ENCODE results near the gene CLDN5.

Gene CLDN5

GRCh38 chr22:19522881-19523239 is 1.4 kb downstream of the CLDN5 start:
- WGBS (ENCODE audit: insufficient coverage, insufficient read length): no CpG with 5 or more reads among the region's 9 CpGs
- Histone ChIP-seq H3K9me3 (ENCODE audit: control insufficient read depth, insufficient read depth, low read length) (no peaks in the 10 kb centered on the region), H3K36me3 (ENCODE audit: control insufficient read depth, insufficient read depth, low read length) (no peaks in the 10 kb centered on the region), H3K27ac (ENCODE audit: low read length) (no peak overlapping the region), H3K4me3 (ENCODE audit: low read length) (no peak overlapping the region), H3K27me3 (ENCODE audit: control insufficient read depth, insufficient read depth, low read length) (peaks cover 2% of the 10 kb centered on the region; the same call in 1 of the 2 replicates), H3K4me1 (ENCODE audit: control insufficient read depth, insufficient read depth, low read length) (peaks cover 7% of the 10 kb centered on the region; the same call in 1 of the 2 replicates)
- DNase-seq (ENCODE audit: low read depth, low spot score): no peak

GRCh38 chr22:19522190-19522880 is 1.9 kb downstream of the CLDN5 start:
- H3K27me3 ChIP-seq (ENCODE audit: control insufficient read depth, insufficient read depth, low read length): peaks cover 2% of the 10 kb centered on the region; the same call in 1 of the 2 replicates
- no CpG with 5 or more reads among the region's 16 CpGs for WGBS (ENCODE audit: insufficient coverage, insufficient read length)

DNA sequence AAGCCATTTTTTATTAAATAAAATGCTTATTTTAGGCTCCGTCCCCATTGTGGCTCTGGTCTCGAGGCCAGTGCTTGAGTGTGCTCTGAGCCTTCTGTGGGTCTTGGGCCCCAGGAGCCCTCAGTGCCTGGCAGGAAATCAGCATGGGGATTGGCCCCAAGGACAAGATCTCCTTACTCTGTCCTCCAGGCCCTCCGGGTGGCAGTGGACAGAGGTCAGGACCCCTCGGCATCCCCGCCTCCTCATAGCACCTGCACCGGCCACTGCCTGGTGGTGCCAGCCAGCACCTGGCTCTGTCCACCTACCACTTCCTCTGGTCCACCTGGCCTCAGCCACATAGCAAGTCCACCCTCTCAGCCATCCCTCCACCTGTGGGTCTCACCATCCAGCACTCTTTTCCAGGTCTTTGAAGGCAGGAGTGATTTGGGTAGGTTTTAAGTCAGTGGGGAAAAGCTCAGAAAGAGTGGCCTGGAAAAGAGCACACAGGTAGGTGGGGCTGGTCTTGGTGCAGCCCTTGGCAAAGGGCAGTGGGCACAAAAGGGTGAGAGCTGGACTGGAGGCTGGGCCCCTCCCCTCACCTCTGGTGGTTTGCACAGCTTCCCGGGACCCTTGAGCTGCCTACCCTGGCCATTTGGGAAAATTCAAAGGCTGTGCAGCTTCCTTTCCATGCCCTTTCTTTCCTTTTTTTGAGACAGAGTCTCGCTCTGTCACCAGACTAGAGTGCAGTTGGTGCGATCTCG is 3.5 kb downstream of the CLDN5 start:
- WGBS (ENCODE audit: insufficient coverage, insufficient read length): no CpG with 5 or more reads among the region's 10 CpGs
- Histone ChIP-seq H3K4me1 (ENCODE audit: control insufficient read depth, insufficient read depth, low read length) (peaks cover 7% of the 10 kb centered on the region; the same call in 1 of the 2 replicates), H3K27me3 (ENCODE audit: control insufficient read depth, insufficient read depth, low read length) (peaks cover 2% of the 10 kb centered on the region; the same call in 1 of the 2 replicates), H3K9me3 (ENCODE audit: control insufficient read depth, insufficient read depth, low read length) (no peaks in the 10 kb centered on the region), H3K36me3 (ENCODE audit: control insufficient read depth, insufficient read depth, low read length) (peaks cover 11% of the 10 kb centered on the region), H3K27ac (ENCODE audit: low read length) (no peak overlapping the region), H3K4me3 (ENCODE audit: low read length) (no peak overlapping the region)
- no peak for DNase-seq (ENCODE audit: low read depth, low spot score)

More at GRCh38 chr22:19522190-19522880, 1.9 kb downstream of the CLDN5 start:
- Histone ChIP-seq H3K4me3 (ENCODE audit: low read length) (no peak overlapping the region), H3K27ac (ENCODE audit: low read length) (no peak overlapping the region), H3K9me3 (ENCODE audit: control insufficient read depth, insufficient read depth, low read length) (no peaks in the 10 kb centered on the region), H3K36me3 (ENCODE audit: control insufficient read depth, insufficient read depth, low read length) (0 out of 2 replicates have a peak, but pooled peaks cover 2% of the 10 kb centered on the region), H3K4me1 (ENCODE audit: control insufficient read depth, insufficient read depth, low read length) (peaks cover 7% of the 10 kb centered on the region; the same call in 1 of the 2 replicates)
- DNase-seq (ENCODE audit: low read depth, low spot score): no peak

GRCh38 chr22:19520007-19520406 is 4.2 kb downstream of the CLDN5 start:
- WGBS (ENCODE audit: insufficient coverage, insufficient read length): no CpG with 5 or more reads among the region's 6 CpGs
- H3K27ac ChIP-seq (ENCODE audit: low read length): no peak overlapping the region

GRCh38 chr22:19519041-19519926 is 4.9 kb downstream of the CLDN5 start:
- peaks cover 2% of the 10 kb centered on the region; the same call in 1 of the 2 replicates for H3K27me3 ChIP-seq (ENCODE audit: control insufficient read depth, insufficient read depth, low read length)
- H3K27ac ChIP-seq (ENCODE audit: low read length): no peak overlapping the region
- no peak overlapping the region for H3K4me3 ChIP-seq (ENCODE audit: low read length)
- peaks cover 9% of the 10 kb centered on the region; the same call in 1 of the 2 replicates for H3K4me1 ChIP-seq (ENCODE audit: control insufficient read depth, insufficient read depth, low read length)
- H3K9me3 ChIP-seq (ENCODE audit: control insufficient read depth, insufficient read depth, low read length): no peaks in the 10 kb centered on the region
- WGBS (ENCODE audit: insufficient coverage, insufficient read length): no CpG with 5 or more reads among the region's 17 CpGs
- no peak for DNase-seq (ENCODE audit: low read depth, low spot score)
- H3K36me3 ChIP-seq (ENCODE audit: control insufficient read depth, insufficient read depth, low read length): peaks cover 14% of the 10 kb centered on the region

More at GRCh38 chr22:19520007-19520406, 4.2 kb downstream of the CLDN5 start:
- peaks cover 7% of the 10 kb centered on the region; the same call in 1 of the 2 replicates for H3K4me1 ChIP-seq (ENCODE audit: control insufficient read depth, insufficient read depth, low read length)
- H3K4me3 ChIP-seq (ENCODE audit: low read length): no peak overlapping the region
- no peaks in the 10 kb centered on the region for H3K9me3 ChIP-seq (ENCODE audit: control insufficient read depth, insufficient read depth, low read length)
- no peak for DNase-seq (ENCODE audit: low read depth, low spot score)
- H3K27me3 ChIP-seq (ENCODE audit: control insufficient read depth, insufficient read depth, low read length): peaks cover 2% of the 10 kb centered on the region; the same call in 1 of the 2 replicates
- H3K36me3 ChIP-seq (ENCODE audit: control insufficient read depth, insufficient read depth, low read length): peaks cover 14% of the 10 kb centered on the region

GRCh38 chr22:19518635-19519034 is 5.6 kb downstream of the CLDN5 start:
- no peak overlapping the region for H3K27ac ChIP-seq (ENCODE audit: low read length)
- no CpG with 5 or more reads among the region's 10 CpGs for WGBS (ENCODE audit: insufficient coverage, insufficient read length)
- peaks cover 2% of the 10 kb centered on the region; the same call in 1 of the 2 replicates for H3K27me3 ChIP-seq (ENCODE audit: control insufficient read depth, insufficient read depth, low read length)
- H3K9me3 ChIP-seq (ENCODE audit: control insufficient read depth, insufficient read depth, low read length): no peaks in the 10 kb centered on the region
- no peak overlapping the region for H3K4me3 ChIP-seq (ENCODE audit: low read length)
- peaks cover 14% of the 10 kb centered on the region for H3K36me3 ChIP-seq (ENCODE audit: control insufficient read depth, insufficient read depth, low read length)
- no peak for DNase-seq (ENCODE audit: low read depth, low spot score)
- peaks cover 9% of the 10 kb centered on the region; the same call in 1 of the 2 replicates for H3K4me1 ChIP-seq (ENCODE audit: control insufficient read depth, insufficient read depth, low read length)

GRCh38 chr22:19517919-19518611 is 6.1 kb downstream of the CLDN5 start:
- no peak overlapping the region for H3K4me3 ChIP-seq (ENCODE audit: low read length)
- no CpG with 5 or more reads among the region's 12 CpGs for WGBS (ENCODE audit: insufficient coverage, insufficient read length)
- peaks cover 1% of the 10 kb centered on the region; the same call in 1 of the 2 replicates for H3K27me3 ChIP-seq (ENCODE audit: control insufficient read depth, insufficient read depth, low read length)
- DNase-seq (ENCODE audit: low read depth, low spot score): no peak
- no peaks in the 10 kb centered on the region for H3K9me3 ChIP-seq (ENCODE audit: control insufficient read depth, insufficient read depth, low read length)
- peaks cover 14% of the 10 kb centered on the region for H3K36me3 ChIP-seq (ENCODE audit: control insufficient read depth, insufficient read depth, low read length)
- no peak overlapping the region for H3K27ac ChIP-seq (ENCODE audit: low read length)
- H3K4me1 ChIP-seq (ENCODE audit: control insufficient read depth, insufficient read depth, low read length): peaks cover 9% of the 10 kb centered on the region; the same call in 1 of the 2 replicates

- H3K9me3 ChIP-seq (ENCODE audit: control insufficient read depth, insufficient read depth, low read length): no peaks in the 10 kb centered on the region
- DNase-seq (ENCODE audit: low read depth, low spot score): no peak
- H3K27me3 ChIP-seq (ENCODE audit: control insufficient read depth, insufficient read depth, low read length): no peaks in the 10 kb centered on the region
- peaks cover 14% of the 10 kb centered on the region for H3K36me3 ChIP-seq (ENCODE audit: control insufficient read depth, insufficient read depth, low read length)
- no peak overlapping the region for H3K27ac ChIP-seq (ENCODE audit: low read length)
- no peak overlapping the region for H3K4me3 ChIP-seq (ENCODE audit: low read length)
- no CpG with 5 or more reads among the region's 10 CpGs for WGBS (ENCODE audit: insufficient coverage, insufficient read length)
- peaks cover 3% of the 10 kb centered on the region; the same call in 1 of the 2 replicates for H3K4me1 ChIP-seq (ENCODE audit: control insufficient read depth, insufficient read depth, low read length)
Observed at GRCh38 chr22:19517171-19517500, 7.1 kb downstream of the CLDN5 start.

DNA sequence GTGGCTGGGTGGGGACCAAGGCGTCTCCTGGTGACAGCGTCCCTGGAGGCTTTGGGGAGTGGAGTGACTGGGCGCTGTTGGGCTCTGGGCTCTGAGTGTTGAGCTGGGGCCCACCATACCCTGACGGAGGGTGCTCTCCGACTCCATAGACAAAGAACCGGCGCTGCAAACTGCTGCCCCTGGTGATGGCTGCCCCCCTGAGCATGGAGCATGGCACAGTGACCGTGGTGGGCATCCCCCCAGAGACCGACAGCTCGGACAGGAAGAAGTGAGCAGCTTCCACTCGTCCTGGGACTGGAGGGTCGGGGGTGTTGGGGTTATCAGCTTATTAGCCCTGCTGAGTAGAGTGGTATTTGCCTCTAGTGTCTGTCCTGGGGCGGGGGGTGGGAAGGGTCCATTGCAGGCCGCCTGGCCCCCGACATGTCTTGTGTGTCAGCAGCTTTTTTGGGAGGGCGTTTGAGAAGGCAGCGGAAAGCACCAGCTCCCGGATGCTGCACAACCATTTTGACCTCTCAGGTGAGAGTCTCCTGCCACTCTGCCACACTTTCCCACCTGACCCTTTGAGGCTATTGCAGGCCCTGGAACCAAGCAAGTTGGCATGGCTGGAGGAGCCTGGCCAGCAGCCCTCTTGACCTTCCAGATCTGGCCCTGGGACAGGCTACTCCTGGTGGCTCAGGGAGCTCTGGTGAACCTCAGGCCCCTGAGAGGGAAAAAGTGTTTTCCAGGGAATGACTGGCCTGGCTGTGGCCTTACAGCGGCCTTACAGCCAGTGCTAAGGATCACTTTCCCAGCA is 7.6 kb downstream of the CLDN5 start:
- WGBS (ENCODE audit: insufficient coverage, insufficient read length): no CpG with 5 or more reads among the region's 19 CpGs
- DNase-seq (ENCODE audit: low read depth, low spot score): no peak
- no peaks in the 10 kb centered on the region for H3K27me3 ChIP-seq (ENCODE audit: control insufficient read depth, insufficient read depth, low read length)
- peaks cover 14% of the 10 kb centered on the region for H3K36me3 ChIP-seq (ENCODE audit: control insufficient read depth, insufficient read depth, low read length)
- H3K4me1 ChIP-seq (ENCODE audit: control insufficient read depth, insufficient read depth, low read length): peaks cover 2% of the 10 kb centered on the region; the same call in 1 of the 2 replicates
- H3K4me3 ChIP-seq (ENCODE audit: low read length): no peak overlapping the region
- no peaks in the 10 kb centered on the region for H3K9me3 ChIP-seq (ENCODE audit: control insufficient read depth, insufficient read depth, low read length)
- no peak overlapping the region for H3K27ac ChIP-seq (ENCODE audit: low read length)

All from iPS DF 6.9 (cell line).